NOMO-1 treated with DMSO at 0.1 percent for 48 hours (cell line): Measurements from ENCODE around the gene HSD17B3.
"Not testable (repeated sequence)": the region's sequence is repeated elsewhere in the genome, so short reads cannot be mapped to it uniquely, and the experiment has no call there.

ENCODE experiments used
- DNase-seq: peaks from one replicate; lab custom pipeline; 2025; ENCODE audit not compliant: unreplicated experiment; lab: John Stamatoyannopoulos, UW

The HSD17B3 gene

GRCh38 chr9:96236854-96237550, 65.0 kb downstream of the HSD17B3 start:
- DNase-seq: no peak

GRCh38 chr9:96236337-96236736, 65.6 kb downstream of the HSD17B3 start:
- not testable (repeated sequence) for DNase-seq

GRCh38 chr9:96232539-96233241, 69.3 kb downstream of the HSD17B3 start:
- peak; percentile 32 for DNase-seq

GRCh38 chr9:96232164-96232538, 69.8 kb downstream of the HSD17B3 start:
- DNase-seq: no peak

GRCh38 chr9:96230002-96230401, 72.0 kb downstream of the HSD17B3 start:
- DNase-seq: no peak

- no peak for DNase-seq
Measured at GRCh38 chr9:96222132-96222531, 79.8 kb downstream of the HSD17B3 start.

- DNase-seq: no peak
Measured at GRCh38 chr9:96219900-96220257, 82.1 kb downstream of the HSD17B3 start.

GRCh38 chr9:96219026-96219899, 82.7 kb downstream of the HSD17B3 start:
- DNase-seq: no peak

- DNase-seq: peak; percentile 66
Measured at GRCh38 chr9:96217754-96218693, 84.0 kb downstream of the HSD17B3 start.

- no peak for DNase-seq
Measured at GRCh38 chr9:96217294-96217707, 84.7 kb downstream of the HSD17B3 start.

GRCh38 chr9:96216583-96216982, 85.4 kb downstream of the HSD17B3 start:
- no peak for DNase-seq

- no peak for DNase-seq
Measured at GRCh38 chr9:96215841-96216240, 86.1 kb downstream of the HSD17B3 start.

GRCh38 chr9:96214635-96215034, 87.3 kb downstream of the HSD17B3 start:
- DNase-seq: no peak

GRCh38 chr9:96209407-96210271, 92.3 kb downstream of the HSD17B3 start:
- no peak for DNase-seq

GRCh38 chr9:96206156-96206751, 95.7 kb downstream of the HSD17B3 start:
- DNase-seq: no peak

- no peak for DNase-seq
Measured at GRCh38 chr9:96204853-96205252, 97.1 kb downstream of the HSD17B3 start.

- no peak for DNase-seq
Measured at GRCh38 chr9:96203867-96204501, 98.0 kb downstream of the HSD17B3 start.

- no peak for DNase-seq
Measured at GRCh38 chr9:96202971-96203780, 98.8 kb downstream of the HSD17B3 start.
